GM19351 (cell line): ENCODE results near the gene OR4D1.

Source experiments
- ATAC-seq: cut with Tn5 transposase; IDR thresholded peaks from one replicate; pipeline ENCODE4 v1.9.1; 2021; ENCODE audit warnings: mild to moderate bottlenecking, moderate library complexity; ENCODE audit not compliant: unreplicated experiment

OR4D1 gene

GRCh38 chr17:58153046-58153445 is 4.9 kb downstream of the OR4D1 start:
- no peak for ATAC-seq

GRCh38 chr17:58153671-58154070 is 5.5 kb downstream of the OR4D1 start:
- ATAC-seq: no peak

- ATAC-seq: no peak
Observed at GRCh38 chr17:58156839-58157803, 8.9 kb downstream of the OR4D1 start.

- ATAC-seq: no peak
Observed at GRCh38 chr17:58158181-58158580, 10.0 kb downstream of the OR4D1 start.

- ATAC-seq: no peak
Observed at GRCh38 chr17:58161566-58161965, 13.4 kb downstream of the OR4D1 start.

- no peak for ATAC-seq
Observed at GRCh38 chr17:58165981-58166380, 17.8 kb downstream of the OR4D1 start.

- ATAC-seq: no peak
Observed at GRCh38 chr17:58166682-58167081, 18.5 kb downstream of the OR4D1 start, which contains the start of gene OR4D2. Gene OR4D2, plus strand, starts transcription at chr17:58166982. Its CDS starts 2,674 bp downstream, at chr17:58169656.

GRCh38 chr17:58170622-58171021 is 22.4 kb downstream of the OR4D1 start:
- no peak for ATAC-seq

GRCh38 chr17:58172369-58173071 is 24.3 kb downstream of the OR4D1 start:
- ATAC-seq: no peak

GRCh38 chr17:58174871-58175270 is 26.7 kb downstream of the OR4D1 start:
- no peak for ATAC-seq

GRCh38 chr17:58176200-58176599 is 28.0 kb downstream of the OR4D1 start:
- no peak for ATAC-seq

- no peak for ATAC-seq
Observed at GRCh38 chr17:58181796-58182195, 33.6 kb downstream of the OR4D1 start.

- no peak for ATAC-seq
Observed at GRCh38 chr17:58183514-58183913, 35.3 kb downstream of the OR4D1 start.

GRCh38 chr17:58184308-58184985 is 36.3 kb downstream of the OR4D1 start:
- ATAC-seq: no peak

GRCh38 chr17:58184986-58185761 is 37.0 kb downstream of the OR4D1 start:
- ATAC-seq: no peak

- ATAC-seq: no peak
Observed at GRCh38 chr17:58186591-58186990, 38.4 kb downstream of the OR4D1 start.

GRCh38 chr17:58187063-58187462 is 38.9 kb downstream of the OR4D1 start:
- ATAC-seq: no peak

- no peak for ATAC-seq
Observed at GRCh38 chr17:58187675-58188074, 39.5 kb downstream of the OR4D1 start.

- ATAC-seq: no peak
Observed at GRCh38 chr17:58189436-58190146, 41.4 kb downstream of the OR4D1 start.
